H1 (cell line): ENCODE results near the gene FIS1. TPM values are rescaled to one million over a fixed set of nuclear protein-coding genes. Genes with fewer than 3 reads are reported as not detected.

Experiments used
- ASH2L ChIP-seq: fragments of 200-600, 300-600 bp; sonication (generic); IDR thresholded peaks from one replicate; pipeline ENCODE4 v1.7.1; 2017; ENCODE audit warnings: low read length
- BRCA1 ChIP-seq: IDR thresholded peaks from 2 replicates; pipeline ENCODE4 v1.6.1; 2012; ENCODE audit warnings: low read depth, low read length, improper control_type of control experiment
- CBX8 ChIP-seq: fragments of 300-800, 300-1000 bp; sonication (generic); IDR thresholded peaks from 2 replicates; pipeline ENCODE4 v1.7.1; 2016; ENCODE audit warnings: low read depth, low read length, borderline replicate concordance
- CHD1 ChIP-seq: IDR thresholded peaks from 2 replicates; pipeline ENCODE4 v1.6.1; 2012; ENCODE audit warnings: low read depth, low read length, improper control_type of control experiment
- CHD7 ChIP-seq: fragments of 300-600 bp; sonication (generic); IDR thresholded peaks from 2 replicates; pipeline ENCODE4 v1.7.1; 2012; ENCODE audit warnings: low read length, moderate library complexity, mild to moderate bottlenecking, inconsistent platforms; ENCODE audit not compliant: insufficient replicate concordance
- GTF2F1 ChIP-seq: IDR thresholded peaks from 2 replicates; pipeline ENCODE4 v1.6.1; 2012; ENCODE audit warnings: low read depth, low read length, improper control_type of control experiment, borderline replicate concordance
- HDAC2 ChIP-seq, 2 experiments: fragments of 300-600 bp in 1 of 2; sonication (generic) in 1 of 2; IDR thresholded peaks; 2 replicates each; pipeline ENCODE4 v1.6.1; 2011 to 2012; ENCODE audit warnings: low read depth in 2 of 2, low read length in 2 of 2, mild to moderate bottlenecking in 2 of 2, moderate library complexity in 2 of 2, borderline replicate concordance in 1 of 2, inconsistent platforms in 1 of 2
- KDM1A ChIP-seq: fragments of 200-600, 300-600 bp; sonication (generic); IDR thresholded peaks from 2 replicates; pipeline ENCODE4 v1.7.1; 2016; ENCODE audit warnings: mild to moderate bottlenecking, low read length, borderline replicate concordance
- polyA plus RNA-seq, 7 experiments: library from polyadenylated mRNA; depleted of rRNA in 3 of 7; stranded (reverse) in 5 of 7; unstranded in 2 of 7; fragments of >200 nt in 5 of 7; fragments of 200-250 nt in 2 of 7; gene quantifications; 1 replicate in 5 of 7; 2 replicates in 1 of 7; 4 replicates in 1 of 7; pipeline versions ENCODE4 v1.2.1 to v1.2.3, GENCODE V29; 2011 to 2013; ENCODE audit warnings: missing spikeins in 2 of 7, mixed read lengths in 2 of 7
- total RNA-seq: library from RNA; stranded (reverse); fragmentation: NEBNext Ultra II Directional; extraction: Animal tissue kit (Norgen Biotek cat#: 25700); gene quantifications from 2 replicates; pipeline ENCODE4 v1.2.1, GENCODE V29; 2021

Gene FIS1
- total and polyA plus RNA-seq, 2 of the 8 experiments (the other 6 are each of a cell fraction or from before 2014, with no cell fraction given) = 128 to 195 TPM

DNA sequence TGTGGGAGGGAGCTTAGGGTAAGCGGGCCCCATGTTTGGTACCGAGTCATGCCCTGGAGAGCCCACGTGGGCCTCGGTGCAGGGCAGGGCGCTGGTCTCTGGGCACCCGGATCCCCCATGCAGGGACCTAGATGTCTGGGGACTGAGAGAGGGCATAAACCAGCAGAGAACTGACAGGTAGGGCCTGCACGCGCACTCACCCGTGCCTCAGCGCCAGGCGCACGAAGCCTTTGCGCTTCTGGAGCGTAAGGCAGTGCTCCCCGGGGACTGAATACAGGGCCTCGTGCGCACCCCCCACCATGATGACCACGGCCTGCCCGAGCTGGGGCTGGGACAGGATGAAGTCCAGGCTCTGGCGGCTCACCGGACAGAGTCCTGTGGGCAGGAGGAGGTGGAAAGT lies 46.9 kb downstream of the FIS1 start (continued):
- no peak for TF ChIP-seq CHD7
- no peak for TF ChIP-seq HDAC2 (IDR thresholded peaks at IDR 0.05; ENCODE audit: borderline replicate concordance in 1 of 2, low read depth in 2 of 2, low read length in 2 of 2)
- TF ChIP-seq GTF2F1 = no peak
- no peak for TF ChIP-seq CBX8
- TF ChIP-seq CHD1 = no peak
- no peak for TF ChIP-seq KDM1A
- no peak for TF ChIP-seq BRCA1
- TF ChIP-seq ASH2L = no peak
